Measurements from ENCODE around the gene GPR35.
A peak's percentile ranks its signal among the peaks of the same experiment; 100 is the strongest.

GPR35 gene

DNA sequence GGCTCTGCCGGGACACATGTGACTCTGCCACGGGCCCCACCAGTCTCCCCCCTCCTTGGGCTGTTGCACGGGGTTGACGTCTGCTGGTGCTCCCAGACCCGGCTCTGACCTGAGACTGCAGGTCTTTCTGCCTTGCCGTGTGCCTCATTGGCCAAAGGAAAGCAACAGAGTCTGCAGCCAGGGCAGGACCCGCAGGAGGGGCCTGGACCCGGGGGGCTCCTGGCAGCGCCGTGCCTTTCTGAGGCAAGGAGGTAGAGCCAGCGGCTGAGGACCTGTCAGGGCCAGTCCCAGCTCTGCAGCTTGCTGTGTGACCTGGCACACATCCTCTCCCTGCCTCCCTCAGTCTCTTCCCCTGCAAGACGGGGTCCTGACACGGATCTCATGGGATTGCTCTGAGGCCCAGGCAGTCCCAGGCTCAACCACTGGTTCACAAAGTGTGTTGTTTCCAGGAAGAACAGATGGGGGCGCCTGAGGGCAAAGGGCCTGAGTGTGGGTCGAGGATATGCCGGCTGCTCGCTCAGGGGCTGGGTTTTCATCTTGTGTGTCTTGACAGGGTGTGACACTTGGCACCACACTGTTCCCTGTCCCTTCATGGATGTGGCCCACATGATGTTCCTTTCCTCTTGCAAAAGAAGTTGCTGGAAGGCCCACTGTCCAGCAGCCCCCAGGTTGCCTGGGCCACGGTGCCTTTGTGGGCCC is 29.8 kb upstream of the GPR35 start:
- Histone ChIP-seq H4K20me1 (ENCODE audit: insufficient read depth, low read length) (no peaks in the 10 kb centered on the region), H3K27me3 (ENCODE audit: low read depth, low read length) (no peaks in the 10 kb centered on the region), H3K4me2 (ENCODE audit: low read length) (no peak overlapping the region), H3K4me1 (ENCODE audit: low read length) (no peaks in the 10 kb centered on the region), H3K79me2 (ENCODE audit: low read length) (peaks cover 18% of the 10 kb centered on the region), H3K36me3 (replicated peaks; ENCODE audit: low read depth, low read length) (no peaks in the 10 kb centered on the region), H3K4me3 (ENCODE audit: low read length) (no peak overlapping the region), H3K27ac (ENCODE audit: low read length) (no peak overlapping the region), H3K9ac (ENCODE audit: low read length) (no peak overlapping the region), H3K9me3 (ENCODE audit: insufficient read depth, low read length) (no peaks in the 10 kb centered on the region), H2AFZ (ENCODE audit: low read depth, low read length) (no peak overlapping the region)
- TF ChIP-seq, protein P1, sequence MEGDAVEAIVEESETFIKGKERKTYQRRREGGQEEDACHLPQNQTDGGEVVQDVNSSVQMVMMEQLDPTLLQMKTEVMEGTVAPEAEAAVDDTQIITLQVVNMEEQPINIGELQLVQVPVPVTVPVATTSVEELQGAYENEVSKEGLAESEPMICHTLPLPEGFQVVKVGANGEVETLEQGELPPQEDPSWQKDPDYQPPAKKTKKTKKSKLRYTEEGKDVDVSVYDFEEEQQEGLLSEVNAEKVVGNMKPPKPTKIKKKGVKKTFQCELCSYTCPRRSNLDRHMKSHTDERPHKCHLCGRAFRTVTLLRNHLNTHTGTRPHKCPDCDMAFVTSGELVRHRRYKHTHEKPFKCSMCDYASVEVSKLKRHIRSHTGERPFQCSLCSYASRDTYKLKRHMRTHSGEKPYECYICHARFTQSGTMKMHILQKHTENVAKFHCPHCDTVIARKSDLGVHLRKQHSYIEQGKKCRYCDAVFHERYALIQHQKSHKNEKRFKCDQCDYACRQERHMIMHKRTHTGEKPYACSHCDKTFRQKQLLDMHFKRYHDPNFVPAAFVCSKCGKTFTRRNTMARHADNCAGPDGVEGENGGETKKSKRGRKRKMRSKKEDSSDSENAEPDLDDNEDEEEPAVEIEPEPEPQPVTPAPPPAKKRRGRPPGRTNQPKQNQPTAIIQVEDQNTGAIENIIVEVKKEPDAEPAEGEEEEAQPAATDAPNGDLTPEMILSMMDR (IDR thresholded peaks at IDR 0.05; ENCODE audit: low read depth, low read length), result peak; percentile 38
- TF ChIP-seq EZH2phosphoT487 (IDR thresholded peaks at IDR 0.05; ENCODE audit: low read depth), result no peak

DNA sequence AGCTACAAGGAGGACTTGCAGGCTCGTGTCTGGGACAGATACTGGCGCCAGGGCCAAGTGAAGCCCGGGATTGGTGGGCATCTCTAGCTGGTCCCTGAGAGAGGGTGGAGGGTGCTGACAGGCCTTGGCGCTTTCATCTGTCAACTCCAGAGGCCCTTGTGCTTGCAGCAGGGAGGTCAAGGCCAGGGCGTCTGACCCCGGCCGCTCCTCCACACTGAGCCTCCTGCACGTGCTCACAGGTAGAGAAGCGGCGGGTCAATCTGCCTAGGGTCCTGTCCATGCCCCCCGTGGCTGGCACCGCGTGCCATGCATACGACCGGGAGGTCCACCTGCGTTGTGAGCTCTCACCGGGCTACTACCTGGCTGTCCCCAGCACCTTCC is 29.2 kb upstream of the GPR35 start:
- no peaks in the 10 kb centered on the region for H3K9me3 ChIP-seq (ENCODE audit: insufficient read depth, low read length)
- TF ChIP-seq, protein P1 (IDR thresholded peaks at IDR 0.05; ENCODE audit: low read depth, low read length), result no peak
- no peak for TF ChIP-seq EZH2phosphoT487 (IDR thresholded peaks at IDR 0.05; ENCODE audit: low read depth)
- H3K36me3 ChIP-seq (replicated peaks; ENCODE audit: low read depth, low read length), result no peaks in the 10 kb centered on the region
- H4K20me1 ChIP-seq (ENCODE audit: insufficient read depth, low read length), result no peaks in the 10 kb centered on the region
- H3K27ac ChIP-seq (ENCODE audit: low read length), result no peak overlapping the region
- no peak overlapping the region for H3K4me3 ChIP-seq (ENCODE audit: low read length)
- H3K4me2 ChIP-seq (ENCODE audit: low read length), result no peak overlapping the region
- no peaks in the 10 kb centered on the region for H3K4me1 ChIP-seq (ENCODE audit: low read length)
- H3K9ac ChIP-seq (ENCODE audit: low read length), result no peak overlapping the region
- H2AFZ ChIP-seq (ENCODE audit: low read depth, low read length), result no peak overlapping the region
- no peaks in the 10 kb centered on the region for H3K27me3 ChIP-seq (ENCODE audit: low read depth, low read length)
- peaks cover 12% of the 10 kb centered on the region for H3K79me2 ChIP-seq (ENCODE audit: low read length)

DNA sequence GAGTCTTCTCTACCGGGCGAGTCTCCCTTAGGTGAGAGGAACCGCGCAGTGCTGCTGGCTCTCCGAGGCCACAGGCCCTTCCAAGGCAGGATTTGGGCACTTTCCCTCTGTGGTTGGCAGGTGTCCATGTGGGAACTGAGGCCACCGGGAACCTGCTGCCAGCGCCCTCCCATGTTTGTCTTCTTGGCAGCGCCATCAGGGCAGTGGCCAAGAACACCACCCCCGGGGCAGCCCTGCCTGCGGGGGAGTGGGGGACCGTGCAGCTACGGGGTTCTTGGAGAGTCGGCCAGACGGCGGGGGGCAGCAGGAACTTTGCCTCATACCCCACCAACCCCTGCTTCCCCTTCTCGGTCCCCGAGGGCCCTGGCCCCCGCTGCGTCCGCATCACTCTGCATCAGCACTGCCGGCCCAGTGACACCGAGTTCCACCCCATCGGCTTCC is 28.8 kb upstream of the GPR35 start:
- Histone ChIP-seq H3K4me3 (ENCODE audit: low read length) (no peak overlapping the region), H3K27me3 (ENCODE audit: low read depth, low read length) (no peaks in the 10 kb centered on the region), H3K9ac (ENCODE audit: low read length) (no peak overlapping the region), H3K4me1 (ENCODE audit: low read length) (no peaks in the 10 kb centered on the region), H3K36me3 (replicated peaks; ENCODE audit: low read depth, low read length) (no peaks in the 10 kb centered on the region), H3K4me2 (ENCODE audit: low read length) (no peak overlapping the region), H4K20me1 (ENCODE audit: insufficient read depth, low read length) (no peaks in the 10 kb centered on the region), H3K9me3 (ENCODE audit: insufficient read depth, low read length) (no peaks in the 10 kb centered on the region), H3K27ac (ENCODE audit: low read length) (no peak overlapping the region), H3K79me2 (ENCODE audit: low read length) (peaks cover 9% of the 10 kb centered on the region), H2AFZ (ENCODE audit: low read depth, low read length) (no peak overlapping the region)
- TF ChIP-seq, protein P1 (IDR thresholded peaks at IDR 0.05; ENCODE audit: low read depth, low read length), result no peak
- no peak for TF ChIP-seq EZH2phosphoT487 (IDR thresholded peaks at IDR 0.05; ENCODE audit: low read depth)

DNA sequence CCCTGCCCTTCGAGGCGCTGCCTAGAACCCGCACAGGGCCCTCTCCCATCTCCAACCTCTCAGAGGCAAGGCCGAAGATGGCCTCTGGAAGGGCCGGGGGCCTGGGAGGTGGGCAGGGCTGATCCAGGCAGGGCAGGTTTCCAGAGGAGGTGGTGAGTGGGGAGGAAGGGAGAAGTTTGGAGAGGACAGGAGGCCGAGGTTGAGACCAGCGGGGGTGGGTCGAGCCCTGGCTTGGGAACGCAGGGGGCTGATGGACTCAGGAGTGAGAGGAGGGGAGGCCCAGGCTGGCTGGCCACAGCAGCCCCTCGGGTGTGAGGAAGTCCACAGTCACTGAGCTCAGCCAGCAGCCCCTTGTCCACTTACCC is 28.2 kb upstream of the GPR35 start:
- H3K27ac ChIP-seq (ENCODE audit: low read length), result no peak overlapping the region
- H3K9me3 ChIP-seq (ENCODE audit: insufficient read depth, low read length), result no peaks in the 10 kb centered on the region
- no peak for TF ChIP-seq EZH2phosphoT487 (IDR thresholded peaks at IDR 0.05; ENCODE audit: low read depth)
- TF ChIP-seq, protein P1 (IDR thresholded peaks at IDR 0.05; ENCODE audit: low read depth, low read length), result no peak
- H3K9ac ChIP-seq (ENCODE audit: low read length), result no peak overlapping the region
- no peaks in the 10 kb centered on the region for H4K20me1 ChIP-seq (ENCODE audit: insufficient read depth, low read length)
- H3K36me3 ChIP-seq (replicated peaks; ENCODE audit: low read depth, low read length), result no peaks in the 10 kb centered on the region
- peaks cover 4% of the 10 kb centered on the region; the same call in 1 of the 2 replicates for H3K79me2 ChIP-seq (ENCODE audit: low read length)
- no peak overlapping the region for H3K4me3 ChIP-seq (ENCODE audit: low read length)
- H3K27me3 ChIP-seq (ENCODE audit: low read depth, low read length), result no peaks in the 10 kb centered on the region
- no peak overlapping the region for H2AFZ ChIP-seq (ENCODE audit: low read depth, low read length)
- no peaks in the 10 kb centered on the region for H3K4me1 ChIP-seq (ENCODE audit: low read length)
- H3K4me2 ChIP-seq (ENCODE audit: low read length), result no peak overlapping the region

Data from OCI-LY3 (cell line).